Stimulated activated CD4-positive, alpha-beta T cell treated with anti-CD3 and anti-CD28 coated beads, Interleukin-2, amount 100 ng/mL, for 24 hours (primary cell): ENCODE measurements around the gene UNC93B1.

Experiments used
- DNase-seq, 2 donors: peaks; one replicate each; pipeline ENCODE4 v3.0.0-alpha.2; 2020

Gene UNC93B1

DNA sequence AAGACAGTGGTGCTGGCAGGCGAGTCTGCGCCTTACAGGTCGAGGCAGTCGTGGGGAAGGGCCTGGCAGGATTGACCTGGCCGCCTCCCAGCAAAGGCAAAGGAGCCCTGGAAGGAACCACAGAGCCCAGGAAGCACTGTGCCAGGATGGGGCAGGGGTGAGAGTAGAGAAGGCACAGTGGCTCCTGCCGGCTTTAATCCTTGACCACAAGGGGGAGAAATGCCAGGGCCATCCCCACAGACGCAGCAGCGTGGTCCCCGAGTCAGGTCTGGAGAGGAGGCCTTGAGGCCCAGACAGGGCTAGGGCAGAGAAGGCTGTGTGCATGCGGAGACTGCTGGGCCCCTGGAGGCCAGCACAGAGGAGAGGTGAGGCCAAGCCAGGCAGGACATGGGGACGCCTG, 16.7 kb upstream of the UNC93B1 start:
- DNase-seq = no peak

- DNase-seq = no peak
Measured at GRCh38 chr11:68019486-68019885, 15.6 kb upstream of the UNC93B1 start.

DNA sequence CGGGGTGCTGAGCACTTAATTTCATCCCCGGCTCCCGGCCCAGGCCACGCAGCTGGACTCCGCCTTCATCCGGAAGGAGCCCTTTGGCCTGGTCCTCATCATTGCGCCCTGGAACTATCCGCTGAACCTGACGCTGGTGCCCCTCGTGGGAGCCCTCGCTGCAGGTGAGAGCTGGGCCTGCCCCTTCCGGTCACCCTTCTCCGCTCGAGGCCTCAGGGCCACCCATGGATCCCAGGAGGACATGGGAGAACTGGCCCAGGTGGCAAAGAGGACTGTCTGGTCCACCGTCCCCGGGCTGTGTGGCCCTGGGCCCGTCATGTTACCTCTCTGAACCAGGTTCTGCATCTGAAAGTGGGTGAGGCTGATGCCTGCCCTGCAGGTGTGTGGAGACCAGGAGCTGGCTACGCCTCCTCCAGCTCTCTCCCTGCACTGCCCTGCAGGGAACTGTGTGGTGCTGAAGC, 14.9 kb upstream of the UNC93B1 start:
- no peak for DNase-seq

- no peak for DNase-seq
Measured at GRCh38 chr11:68017980-68018729, 14.3 kb upstream of the UNC93B1 start.

- DNase-seq = no peak
Measured at GRCh38 chr11:68016904-68017817, 13.3 kb upstream of the UNC93B1 start.

DNA sequence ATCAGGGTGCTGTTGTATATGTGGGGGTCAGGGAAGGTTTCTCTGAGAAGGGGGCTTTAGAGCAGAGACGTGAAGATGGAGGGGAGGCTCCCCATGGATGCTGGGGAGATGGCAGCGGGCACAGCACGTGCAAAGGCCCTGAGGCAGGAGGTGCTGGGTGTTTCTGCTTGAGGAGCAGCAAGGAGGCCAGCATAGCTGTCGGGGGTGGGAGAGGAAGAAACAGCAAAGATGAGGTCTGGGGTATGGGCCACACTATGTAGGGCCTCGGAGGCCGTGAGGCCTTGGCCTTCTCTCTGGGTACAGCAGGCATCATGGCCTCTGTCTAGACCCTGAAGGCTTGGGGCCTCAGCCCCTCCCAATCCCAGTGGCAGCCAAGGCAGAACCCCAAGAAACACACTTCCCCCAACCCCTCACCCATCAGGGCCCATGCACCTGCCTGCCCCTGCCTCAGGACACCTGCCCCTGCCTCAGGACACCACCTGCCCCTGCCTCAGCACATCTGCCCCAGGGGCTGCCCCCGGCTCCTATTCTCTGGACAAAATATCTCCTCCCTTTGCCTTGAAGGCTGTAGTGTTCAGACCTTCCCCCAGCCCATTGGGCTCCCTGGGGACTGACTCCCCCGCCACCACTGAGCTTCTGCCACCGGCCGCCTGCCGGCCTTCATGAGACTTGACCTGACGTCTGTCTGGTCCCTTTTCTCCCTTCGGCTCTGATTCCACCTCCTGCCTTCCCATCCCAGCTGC, 12.4 kb upstream of the UNC93B1 start:
- DNase-seq = no peak

DNA sequence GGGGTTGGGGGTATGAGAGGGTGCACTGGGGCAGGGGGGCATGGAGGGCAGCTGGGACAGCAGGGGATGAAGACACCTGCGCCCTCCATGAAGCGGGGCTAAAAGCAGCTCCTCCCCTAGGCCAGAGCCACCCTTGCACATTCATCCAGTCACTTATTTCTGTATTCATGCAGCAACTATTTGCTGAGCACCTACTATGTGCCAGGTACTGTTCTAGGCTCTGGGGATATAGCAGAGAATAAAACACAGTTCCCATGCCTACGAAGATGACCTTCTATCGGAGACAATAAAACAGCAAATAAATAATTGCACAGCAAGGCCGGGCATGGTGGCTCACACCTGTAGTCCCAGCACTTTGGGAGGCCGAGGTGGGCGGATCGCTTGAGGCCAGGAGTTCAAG, 11.6 kb upstream of the UNC93B1 start:
- no peak for DNase-seq

- no peak for DNase-seq
Measured at GRCh38 chr11:68014947-68015447, 11.1 kb upstream of the UNC93B1 start.

DNA sequence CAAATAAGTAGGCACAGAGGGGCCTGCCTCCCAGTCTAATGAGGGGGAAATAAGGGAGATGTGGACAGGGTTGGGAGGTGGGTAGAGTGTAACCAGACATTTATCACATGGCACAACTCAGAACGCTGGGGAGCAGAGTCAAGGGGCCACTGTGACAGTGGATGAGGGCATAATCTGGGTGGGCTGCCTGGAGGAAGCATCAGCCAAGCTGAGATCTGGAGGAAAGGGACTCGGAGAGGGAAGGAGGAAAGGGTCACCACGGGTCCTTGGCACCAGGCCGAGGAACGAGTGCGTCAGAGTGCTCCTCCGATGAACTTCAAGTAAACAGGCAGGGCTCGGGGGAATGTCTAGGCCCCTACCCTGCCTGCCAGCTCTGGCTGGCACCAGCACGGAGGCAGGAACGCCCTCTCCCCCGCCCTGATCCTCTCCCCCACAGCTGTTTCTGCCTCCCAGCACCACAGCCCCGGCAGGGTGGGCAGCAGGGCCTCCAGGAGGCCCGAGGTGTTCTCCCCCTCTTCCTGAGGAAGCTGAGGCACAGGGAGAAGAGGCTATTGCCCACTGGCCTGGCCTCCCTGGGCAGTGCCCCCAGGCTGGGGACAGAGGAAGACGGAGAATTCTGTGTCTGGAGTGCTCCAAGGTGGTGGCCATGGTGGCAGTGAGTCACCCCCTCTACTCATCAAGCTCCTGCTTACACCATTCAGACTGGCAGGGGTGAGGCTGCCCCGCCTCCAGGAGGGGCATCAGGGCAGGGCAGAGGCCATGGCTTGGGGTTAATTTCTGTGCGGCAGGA, 10.5 kb upstream of the UNC93B1 start:
- DNase-seq = no peak

DNA sequence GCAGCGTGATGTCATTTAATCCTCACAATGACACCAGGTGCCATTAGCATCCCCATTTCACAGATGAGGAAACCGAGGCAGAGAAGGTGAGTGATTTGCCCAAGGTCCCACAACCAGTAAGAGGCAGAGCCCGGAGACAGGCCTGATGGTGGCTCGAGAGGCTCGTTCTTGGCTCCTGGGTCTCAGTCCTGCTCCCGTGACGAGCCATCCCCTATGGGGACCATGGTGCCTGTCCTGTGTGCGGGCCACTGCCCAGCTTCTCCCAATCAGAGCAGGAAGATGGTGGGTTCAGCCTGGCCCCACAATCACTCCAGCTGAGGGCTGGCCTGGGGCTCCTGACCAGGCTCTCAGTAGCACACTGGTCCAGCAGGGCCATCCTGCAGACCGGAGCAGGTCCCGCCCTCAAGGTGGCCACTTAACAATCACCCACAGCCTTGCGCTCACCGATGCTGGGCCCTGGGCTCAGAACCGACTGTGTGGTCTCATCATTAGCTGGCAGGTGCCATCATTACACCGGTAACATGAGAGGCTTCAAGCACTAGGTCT, 9.8 kb upstream of the UNC93B1 start:
- no peak for DNase-seq

GRCh38 chr11:68012843-68013610, 9.1 kb upstream of the UNC93B1 start:
- DNase-seq = no peak

GRCh38 chr11:68012044-68012842, 8.3 kb upstream of the UNC93B1 start:
- DNase-seq = no peak

- DNase-seq = no peak
Measured at GRCh38 chr11:68011051-68011943, 7.4 kb upstream of the UNC93B1 start.

DNA sequence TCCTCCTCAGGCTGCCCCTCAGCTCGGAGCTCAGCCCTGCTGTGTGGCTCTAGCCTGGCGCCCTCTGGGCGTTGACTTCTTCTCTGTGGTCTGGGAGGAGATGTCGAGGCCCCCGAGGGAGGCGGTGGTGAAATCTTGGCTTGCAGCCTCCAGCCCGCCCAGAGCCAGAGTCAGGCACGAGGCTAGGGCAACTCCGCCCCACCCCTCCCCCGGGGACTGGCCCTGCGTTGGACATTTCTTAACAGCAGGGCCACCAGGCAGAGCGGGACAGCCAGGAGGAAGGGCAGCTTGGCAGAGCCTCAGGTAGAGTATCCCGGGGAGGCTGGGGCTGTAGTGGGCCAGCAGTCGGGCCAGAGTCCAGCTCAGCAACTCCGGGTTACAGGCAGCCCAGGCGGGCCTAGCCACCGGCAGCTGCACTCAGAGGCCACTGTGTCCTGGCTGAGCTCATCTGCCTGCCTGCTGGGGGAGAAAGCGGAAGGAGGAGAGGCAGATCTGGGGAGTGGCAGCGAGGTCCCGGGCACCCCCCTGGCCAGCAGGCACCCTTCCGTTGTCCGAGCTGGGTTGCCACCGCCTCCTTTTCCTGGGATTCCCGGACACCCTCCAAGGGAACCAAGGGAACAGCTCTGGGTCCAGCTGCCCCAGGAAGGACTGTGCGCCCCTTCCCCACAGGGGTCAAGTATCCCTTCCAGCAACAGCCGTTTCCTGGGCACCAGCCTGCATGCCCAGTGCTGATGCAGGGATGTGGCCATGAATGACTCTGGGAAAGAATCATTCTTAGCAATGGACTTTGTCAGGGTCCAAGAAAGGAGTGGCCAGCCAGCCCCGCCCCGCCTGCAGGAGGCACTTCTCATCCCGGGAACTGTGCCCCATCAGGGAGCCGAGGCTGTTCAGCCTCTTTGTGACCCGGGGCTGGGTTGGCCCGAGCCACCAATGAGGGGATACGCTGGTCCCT, 6.5 kb upstream of the UNC93B1 start, which contains the start of gene ALDH3B1:
Gene ALDH3B1, plus strand, starts transcription at position 238 of the 952 bp plus-strand sequence. CDS start 4,971 bp downstream, outside the sequence.
- DNase-seq = no peak

GRCh38 chr11:68009391-68010089, 5.6 kb upstream of the UNC93B1 start:
- no peak for DNase-seq

GRCh38 chr11:68008381-68009337, 4.8 kb upstream of the UNC93B1 start:
- DNase-seq = no peak
